ENCODE data around the gene OSBPL9.

The OSBPL9 gene

GRCh38 chr1:51572365-51572764 lies 44.5 kb upstream of the OSBPL9 start:
- CTCF ChIA-PET, result no interaction called here
- POLR2A ChIA-PET, result no interaction called here
- DNase-seq (ENCODE audit: extremely low spot score), result no peak
- TF ChIP-seq TARDBP (IDR thresholded peaks at IDR 0.05) (no peak), SUZ12 (IDR thresholded peaks at IDR 0.05) (no peak), FOXK2 (IDR thresholded peaks at IDR 0.05) (no peak), LEF1 (IDR thresholded peaks at IDR 0.05; ENCODE audit: borderline replicate concordance) (no peak), ELF4 (IDR thresholded peaks at IDR 0.05) (no peak), NFRKB (IDR thresholded peaks at IDR 0.05) (no peak), FOXA1 (IDR thresholded peaks at IDR 0.05) (no peak), FOXM1 (IDR thresholded peaks at IDR 0.05; ENCODE audit: borderline replicate concordance) (no peak), SP1 (IDR thresholded peaks at IDR 0.05) (no peak), L3MBTL2 (conservative IDR thresholded peaks at IDR 0.05) (no peak), CTBP1 (IDR thresholded peaks at IDR 0.05; ENCODE audit: borderline replicate concordance) (no peak), ZNF384 (IDR thresholded peaks at IDR 0.05) (no peak)

- no peak for TF ChIP-seq ELF4 (IDR thresholded peaks at IDR 0.05)
- TF ChIP-seq PKNOX1 (IDR thresholded peaks at IDR 0.05), result no peak
- TF ChIP-seq L3MBTL2 (conservative IDR thresholded peaks at IDR 0.05), result no peak
- no peak for TF ChIP-seq NFRKB (IDR thresholded peaks at IDR 0.05)
- no peak for TF ChIP-seq TARDBP (IDR thresholded peaks at IDR 0.05)
- TF ChIP-seq ZNF384 (IDR thresholded peaks at IDR 0.05), result no peak
- TF ChIP-seq FOXM1 (IDR thresholded peaks at IDR 0.05; ENCODE audit: borderline replicate concordance), result no peak
- TF ChIP-seq BHLHE40 (IDR thresholded peaks at IDR 0.05; ENCODE audit: borderline replicate concordance), result no peak
- TF ChIP-seq LEF1 (IDR thresholded peaks at IDR 0.05; ENCODE audit: borderline replicate concordance), result no peak
- ChIA-PET CTCF (no interaction called here), POLR2A (interaction anchor here (1.2 to 1.3 kb wide), 2 partner anchors 43 to 305 kb away, joined by 3 to 4 read pairs; partner anchors contain the start of gene OSBPL9)
- no peak for DNase-seq (ENCODE audit: extremely low spot score)
Observed at GRCh38 chr1:51574796-51575195, 42.1 kb upstream of the OSBPL9 start.

GRCh38 chr1:51575406-51576084 lies 41.3 kb upstream of the OSBPL9 start:
- DNase-seq (ENCODE audit: extremely low spot score), result peak; percentile 41
- TF ChIP-seq CTBP1 (IDR thresholded peaks at IDR 0.05; ENCODE audit: borderline replicate concordance) (no peak), FOXK2 (IDR thresholded peaks at IDR 0.05) (no peak), ARNT (IDR thresholded peaks at IDR 0.05) (no peak), FOXM1 (IDR thresholded peaks at IDR 0.05; ENCODE audit: borderline replicate concordance) (no peak), PKNOX1 (IDR thresholded peaks at IDR 0.05) (no peak), TARDBP (IDR thresholded peaks at IDR 0.05) (no peak), ELF4 (IDR thresholded peaks at IDR 0.05) (no peak), LEF1 (IDR thresholded peaks at IDR 0.05; ENCODE audit: borderline replicate concordance) (no peak), FOXA1 (IDR thresholded peaks at IDR 0.05) (no peak)
- CTCF ChIA-PET, result no interaction called here
- POLR2A ChIA-PET, result interaction anchor here (0.7 to 1.3 kb wide), 3 partner anchors 24 to 304 kb away, joined by 3 to 4 read pairs (median 3); partner anchors contain the start of gene OSBPL9

- TF ChIP-seq NFRKB (IDR thresholded peaks at IDR 0.05), result no peak
- TF ChIP-seq LEF1 (IDR thresholded peaks at IDR 0.05; ENCODE audit: borderline replicate concordance), result no peak
- no peak for TF ChIP-seq ZNF384 (IDR thresholded peaks at IDR 0.05)
- TF ChIP-seq CTBP1 (IDR thresholded peaks at IDR 0.05; ENCODE audit: borderline replicate concordance), result no peak
- no peak for TF ChIP-seq FOXK2 (IDR thresholded peaks at IDR 0.05)
- TF ChIP-seq HDGF (IDR thresholded peaks at IDR 0.05; ENCODE audit: borderline replicate concordance), result no peak
- no peak for TF ChIP-seq FOXA1 (IDR thresholded peaks at IDR 0.05)
- no peak for TF ChIP-seq SUZ12 (IDR thresholded peaks at IDR 0.05)
- no peak for TF ChIP-seq ARNT (IDR thresholded peaks at IDR 0.05)
- no peak for TF ChIP-seq PKNOX1 (IDR thresholded peaks at IDR 0.05)
- no peak for TF ChIP-seq BHLHE40 (IDR thresholded peaks at IDR 0.05; ENCODE audit: borderline replicate concordance)
- TF ChIP-seq TARDBP (IDR thresholded peaks at IDR 0.05), result no peak
- no peak for TF ChIP-seq L3MBTL2 (conservative IDR thresholded peaks at IDR 0.05)
- TF ChIP-seq SP1 (IDR thresholded peaks at IDR 0.05), result no peak
- TF ChIP-seq ELF4 (IDR thresholded peaks at IDR 0.05), result no peak
- ChIA-PET CTCF (no interaction called here), POLR2A (interaction anchor here (0.7 to 1.3 kb wide), 3 partner anchors 23 to 303 kb away, joined by 3 to 4 read pairs (median 3); partner anchors contain the start of gene OSBPL9)
- no peak for DNase-seq (ENCODE audit: extremely low spot score)
Observed at GRCh38 chr1:51576085-51576444, 40.8 kb upstream of the OSBPL9 start.

- ChIA-PET POLR2A (no interaction called here), CTCF (no interaction called here)
- TF ChIP-seq SP1 (IDR thresholded peaks at IDR 0.05) (no peak), FOXM1 (IDR thresholded peaks at IDR 0.05; ENCODE audit: borderline replicate concordance) (no peak), SUZ12 (IDR thresholded peaks at IDR 0.05) (no peak)
- no peak for DNase-seq (ENCODE audit: extremely low spot score)
Observed at GRCh38 chr1:51576923-51577322, 40.0 kb upstream of the OSBPL9 start.

- no peak for TF ChIP-seq SP1 (IDR thresholded peaks at IDR 0.05)
- TF ChIP-seq PKNOX1 (IDR thresholded peaks at IDR 0.05), result no peak
- no peak for TF ChIP-seq ZNF384 (IDR thresholded peaks at IDR 0.05)
- TF ChIP-seq L3MBTL2 (conservative IDR thresholded peaks at IDR 0.05), result no peak
- no peak for TF ChIP-seq ELF4 (IDR thresholded peaks at IDR 0.05)
- TF ChIP-seq FOXK2 (IDR thresholded peaks at IDR 0.05), result no peak
- no peak for TF ChIP-seq CTBP1 (IDR thresholded peaks at IDR 0.05; ENCODE audit: borderline replicate concordance)
- TF ChIP-seq SUZ12 (IDR thresholded peaks at IDR 0.05), result no peak
- no peak for TF ChIP-seq LEF1 (IDR thresholded peaks at IDR 0.05; ENCODE audit: borderline replicate concordance)
- TF ChIP-seq ARNT (IDR thresholded peaks at IDR 0.05), result no peak
- TF ChIP-seq NFRKB (IDR thresholded peaks at IDR 0.05), result no peak
- TF ChIP-seq FOXM1 (IDR thresholded peaks at IDR 0.05; ENCODE audit: borderline replicate concordance), result no peak
- TF ChIP-seq BHLHE40 (IDR thresholded peaks at IDR 0.05; ENCODE audit: borderline replicate concordance), result no peak
- ChIA-PET CTCF (no interaction called here), POLR2A (no interaction called here)
- no peak for DNase-seq (ENCODE audit: extremely low spot score)
Observed at GRCh38 chr1:51578383-51579109, 38.3 kb upstream of the OSBPL9 start.
